PC-3 (cell line): ENCODE results near the gene PRICKLE2. TPM values are rescaled to one million over a fixed set of nuclear protein-coding genes. Genes with fewer than 3 reads are reported as not detected.

ENCODE experiments used
- ATAC-seq: fragments of 200-7000 bp; cut with Tn5 transposase; 2 replicates; pipeline ENCODE4 v1.9.1; 2020; ENCODE audit warnings: mild to moderate bottlenecking, moderate library complexity
- BruUV-seq: library from RNA; stranded (reverse); fragments of 400-500 nt; replicated peaks from 2 replicates; lab custom pipeline; 2021; lab: Mats Ljungman, UMichigan
- CTCF ChIA-PET: fragments of 300-600 bp; sonication (Branson Sonifier 250); formaldehyde crosslinking; loops from one replicate; lab custom pipeline; 2022; ENCODE audit warnings: antibody characterized with exemption; lab: Charles Lee
- POLR2A ChIA-PET: fragments of 300-600 bp; sonication (Branson Sonifier 250); formaldehyde crosslinking; loops from one replicate; lab custom pipeline; 2022; ENCODE audit warnings: antibody characterized with exemption; ENCODE audit not compliant: unreplicated experiment; lab: Charles Lee
- DNase-seq: peaks from one replicate; pipeline ENCODE4 v3.0.0-alpha.2; 2015
- H2AFZ ChIP-seq: fragments of 300-600 bp; sonication (generic); 2 replicates; pipeline ENCODE4 v1.6.0; 2016; ENCODE audit warnings: antibody characterized with exemption, low read length
- H3F3A ChIP-seq: fragments of 300-600 bp; sonication (generic); one replicate; pipeline ENCODE4 v1.6.0; 2017; ENCODE audit warnings: antibody characterized with exemption, low read length, control low read depth, mild to moderate bottlenecking; ENCODE audit not compliant: unreplicated experiment
- H3K27ac ChIP-seq: fragments of 300-600 bp; sonication (generic); 2 replicates; pipeline ENCODE4 v1.5.1; 2016; ENCODE audit warnings: mild to moderate bottlenecking, low read length
- H3K27me3 ChIP-seq: fragments of 300-600 bp; sonication (generic); 2 replicates; pipeline ENCODE4 v1.6.1; 2016; ENCODE audit warnings: low read length, mixed read lengths
- H3K36me3 ChIP-seq: fragments of 300-600 bp; sonication (generic); 2 replicates; pipeline ENCODE4 v1.6.1; 2016; ENCODE audit warnings: low read depth, mixed run types, low read length, mixed read lengths
- H3K4me1 ChIP-seq: fragments of 300-600 bp; sonication (generic); 2 replicates; pipeline ENCODE4 v1.5.1; 2016; ENCODE audit warnings: low read length; ENCODE audit not compliant: insufficient read depth
- H3K4me2 ChIP-seq: fragments of 300-600 bp; sonication (generic); 2 replicates; pipeline ENCODE4 v1.6.0; 2016; ENCODE audit warnings: low read length
- H3K4me3 ChIP-seq: fragments of 300-600 bp; sonication (generic); 2 replicates; pipeline ENCODE4 v1.5.1; 2016; ENCODE audit warnings: mild to moderate bottlenecking, low read length, mixed read lengths
- H3K79me2 ChIP-seq: fragments of 300-600 bp; sonication (generic); 2 replicates; pipeline ENCODE4 v1.6.1; 2017; ENCODE audit warnings: low read length, mixed read lengths
- H3K9ac ChIP-seq: fragments of 300-600 bp; sonication (generic); 2 replicates; pipeline ENCODE4 v1.6.0; 2016; ENCODE audit warnings: mild to moderate bottlenecking, low read length
- H3K9me2 ChIP-seq: fragments of 300-600 bp; sonication (generic); replicated peaks from 2 replicates; pipeline ENCODE4 v1.6.1; 2016; ENCODE audit warnings: mixed run types, low read length, mixed read lengths
- H3K9me3 ChIP-seq: fragments of 300-600 bp; sonication (generic); 2 replicates; pipeline ENCODE4 v1.6.1; 2016; ENCODE audit warnings: low read length, mixed read lengths
- H4K20me1 ChIP-seq: fragments of 300-600 bp; sonication (generic); 2 replicates; pipeline ENCODE4 v1.6.1; 2016; ENCODE audit warnings: low read length, mixed read lengths
- CTCF ChIP-seq: fragments of 300-600 bp; sonication (generic); conservative IDR thresholded peaks from 2 replicates; pipeline ENCODE4 v1.5.1; 2017; ENCODE audit warnings: antibody characterized with exemption, low read depth, mild to moderate bottlenecking, low read length
- EZH2 ChIP-seq: fragments of 300-600 bp; sonication (generic); IDR thresholded peaks from one replicate; pipeline ENCODE4 v1.6.1; 2017; ENCODE audit warnings: antibody characterized with exemption, mild to moderate bottlenecking, low read length; ENCODE audit not compliant: unreplicated experiment
- EZH2phosphoT487 ChIP-seq: fragments of 300-600 bp; sonication (generic); IDR thresholded peaks from 2 replicates; pipeline ENCODE4 v1.6.1; 2018; ENCODE audit warnings: mild to moderate bottlenecking, antibody characterized with exemption, low read length, borderline replicate concordance
- intact Hi-C: fragments of 100-400 bp; cut with micrococcal nuclease; formaldehyde crosslinking; loops from 2 replicates; pipeline ENCODE4 v1.9.0; 2023
- total RNA-seq: library from RNA; depleted of rRNA; stranded (reverse); fragments of >200 nt; gene quantifications from 2 replicates; pipeline ENCODE4 v1.2.3, GENCODE V29; 2014

Gene PRICKLE2
- total RNA-seq, 1 experiment from 2014 or later: 1.8 TPM

- DNase-seq (no peak), ATAC-seq (no peak)
- Histone ChIP-seq H2AFZ (no peak overlapping the region), H3K36me3 (no peaks in the 10 kb centered on the region), H3K9ac (no peak overlapping the region), H3K79me2 (no peaks in the 10 kb centered on the region), H3K9me2 (no peaks in the 10 kb centered on the region), H4K20me1 (no peaks in the 10 kb centered on the region), H3F3A (no peaks in the 10 kb centered on the region), H3K27me3 (no peaks in the 10 kb centered on the region), H3K4me1 (peaks cover 5% of the 10 kb centered on the region; the same call in 1 of the 2 replicates), H3K27ac (no peak overlapping the region), H3K4me2 (no peak overlapping the region), H3K4me3 (no peak overlapping the region), H3K9me3 (no peaks in the 10 kb centered on the region)
- POLR2A ChIA-PET: no interaction called here
- CTCF ChIA-PET: no interaction called here
- intact Hi-C loops: no loop called here
- TF ChIP-seq EZH2 (no peak), EZH2phosphoT487 (no peak), CTCF (no peak)
- no TSS peak for BruUV-seq
Measured at GRCh38 chr3:64235605-64236004, 10.3 kb upstream of the PRICKLE2 start.

- no TSS peak for BruUV-seq
- no peak for ATAC-seq
- ChIA-PET POLR2A (no interaction called here), CTCF (no interaction called here)
- no peak overlapping the region for H3K27ac ChIP-seq
- H3K79me2 ChIP-seq: no peaks in the 10 kb centered on the region
- no peak overlapping the region for H3K4me3 ChIP-seq
- H3K27me3 ChIP-seq: no peaks in the 10 kb centered on the region
- H3K36me3 ChIP-seq: no peaks in the 10 kb centered on the region
- H3K9me3 ChIP-seq: no peaks in the 10 kb centered on the region
- no peak overlapping the region for H3K9ac ChIP-seq
- TF ChIP-seq EZH2 (no peak), EZH2phosphoT487 (no peak), CTCF (no peak)
- intact Hi-C loops: no loop called here
- H3K4me1 ChIP-seq: peaks cover 5% of the 10 kb centered on the region; the same call in 1 of the 2 replicates
- no peaks in the 10 kb centered on the region for H4K20me1 ChIP-seq
- H2AFZ ChIP-seq: no peak overlapping the region
- no peak for DNase-seq
- H3F3A ChIP-seq: no peaks in the 10 kb centered on the region
- H3K9me2 ChIP-seq: no peaks in the 10 kb centered on the region
- H3K4me2 ChIP-seq: no peak overlapping the region
Measured at GRCh38 chr3:64234571-64234970, 9.3 kb upstream of the PRICKLE2 start.

GRCh38 chr3:64232821-64233220 is 7.6 kb upstream of the PRICKLE2 start:
- Histone ChIP-seq H3K4me3 (no peak overlapping the region), H2AFZ (no peak overlapping the region), H3K9me3 (no peaks in the 10 kb centered on the region), H3K4me1 (no peaks in the 10 kb centered on the region), H3K4me2 (no peak overlapping the region), H3K9ac (no peak overlapping the region), H3K79me2 (no peaks in the 10 kb centered on the region), H3K9me2 (no peaks in the 10 kb centered on the region), H4K20me1 (no peaks in the 10 kb centered on the region), H3K27ac (no peak overlapping the region), H3F3A (no peaks in the 10 kb centered on the region), H3K36me3 (no peaks in the 10 kb centered on the region), H3K27me3 (no peaks in the 10 kb centered on the region)
- ChIA-PET CTCF (interaction anchor here (0.8 kb wide), 1 partner anchor 208 kb away, joined by 3 read pairs; no protein-coding TSS in a partner anchor), POLR2A (no interaction called here)
- intact Hi-C loops: no loop called here
- DNase-seq: no peak
- ATAC-seq: no peak
- TF ChIP-seq CTCF: no peak
- TF ChIP-seq EZH2: no peak
- no peak for TF ChIP-seq EZH2phosphoT487
- BruUV-seq: no TSS peak
